LHCN-M2 (cell line): ENCODE measurements around the gene CAB39. TPM values are rescaled to one million over a fixed set of nuclear protein-coding genes. Genes with fewer than 3 reads are reported as not detected.

ENCODE experiments used
- DNase-seq: peaks from one replicate; pipeline ENCODE4 v3.0.0-alpha.2; 2012; ENCODE audit warnings: low read depth
- polyA plus RNA-seq: library from polyadenylated mRNA; unstranded; fragments of >200 nt; gene quantifications from one replicate; pipeline ENCODE4 v1.2.1, GENCODE V29; 2012; ENCODE audit warnings: missing spikeins
- total RNA-seq: library from RNA; depleted of rRNA; stranded (reverse); fragments of >200 nt; gene quantifications from 2 replicates; pipeline ENCODE4 v1.2.3, GENCODE V29; 2014; rRNA removed

CAB39 gene
- 40.1 and 41.0 TPM in 2 replicates for total RNA-seq
- 12.6 TPM for polyA plus RNA-seq

GRCh38 chr2:230712443-230713330 lies at the start of gene CAB39:
Gene CAB39 (plus strand): TSS chr2:230712842. CDS start chr2:230760002, 47,160 bp downstream.
- DNase-seq = peak; percentile 76

DNA sequence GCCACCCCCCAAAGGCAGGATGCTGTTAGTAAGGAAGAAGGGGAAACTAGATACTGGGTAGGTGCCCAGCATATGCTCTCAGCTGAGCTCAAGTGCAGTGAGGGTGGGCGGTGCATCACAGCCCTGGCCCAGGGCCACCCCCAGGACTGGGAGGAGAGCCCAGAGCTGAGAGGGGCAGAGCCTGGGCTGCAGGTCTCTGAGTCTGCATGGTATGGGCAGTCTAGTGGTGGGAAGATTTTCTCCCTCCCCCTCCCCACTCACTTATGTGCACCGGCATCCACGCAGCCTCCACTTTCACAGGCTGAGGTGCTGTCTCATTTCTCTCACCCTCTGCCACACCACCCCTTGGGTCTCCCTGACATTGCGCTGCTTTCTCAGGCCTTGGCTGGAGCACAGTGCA lies 48.5 kb upstream of the CAB39 start:
- DNase-seq = no peak

- DNase-seq = no peak
Observed at GRCh38 chr2:230664844-230665243, 47.8 kb upstream of the CAB39 start.

DNA sequence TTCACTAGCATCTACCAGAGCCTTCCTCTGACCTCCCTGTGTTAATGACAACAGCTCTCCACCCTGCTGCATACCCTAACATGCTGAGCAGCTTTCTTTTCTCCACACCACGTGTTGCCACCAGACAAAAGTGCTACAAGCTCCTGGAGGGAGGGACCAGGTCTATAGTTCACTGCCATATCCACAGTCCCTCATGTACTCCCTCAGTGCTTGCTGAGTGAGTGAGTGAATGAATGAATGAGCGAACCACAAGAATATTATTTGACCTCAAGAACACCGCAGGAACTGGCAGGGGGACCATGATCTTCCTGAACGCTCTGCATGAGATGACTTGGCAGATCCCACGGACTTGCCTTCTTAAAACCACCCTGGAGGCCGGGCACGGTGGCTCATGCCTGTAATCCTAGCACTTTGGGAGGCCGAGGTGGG lies 47.4 kb upstream of the CAB39 start:
- DNase-seq = no peak

DNA sequence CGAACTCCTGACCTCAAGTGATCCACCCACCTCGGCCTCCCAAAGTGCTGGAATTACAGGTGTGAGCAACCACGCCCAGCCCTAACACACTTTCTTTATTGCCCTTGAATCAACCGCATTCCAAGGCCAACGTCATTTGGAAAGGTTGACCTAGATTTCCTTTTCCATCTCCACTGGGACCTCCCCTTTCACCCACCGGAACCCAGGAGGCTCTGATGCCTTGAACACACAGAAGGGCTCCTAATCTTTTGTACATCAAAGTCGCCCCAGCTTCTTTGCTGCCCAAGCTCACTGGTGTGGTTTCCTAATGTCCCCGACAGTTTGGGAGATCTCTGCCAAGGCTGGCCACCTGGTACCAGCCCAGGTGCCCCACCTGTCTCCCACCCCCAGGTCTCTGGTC lies 46.2 kb upstream of the CAB39 start:
- no peak for DNase-seq

- peak; percentile 17 for DNase-seq
Observed at GRCh38 chr2:230666885-230667712, 45.5 kb upstream of the CAB39 start.

DNA sequence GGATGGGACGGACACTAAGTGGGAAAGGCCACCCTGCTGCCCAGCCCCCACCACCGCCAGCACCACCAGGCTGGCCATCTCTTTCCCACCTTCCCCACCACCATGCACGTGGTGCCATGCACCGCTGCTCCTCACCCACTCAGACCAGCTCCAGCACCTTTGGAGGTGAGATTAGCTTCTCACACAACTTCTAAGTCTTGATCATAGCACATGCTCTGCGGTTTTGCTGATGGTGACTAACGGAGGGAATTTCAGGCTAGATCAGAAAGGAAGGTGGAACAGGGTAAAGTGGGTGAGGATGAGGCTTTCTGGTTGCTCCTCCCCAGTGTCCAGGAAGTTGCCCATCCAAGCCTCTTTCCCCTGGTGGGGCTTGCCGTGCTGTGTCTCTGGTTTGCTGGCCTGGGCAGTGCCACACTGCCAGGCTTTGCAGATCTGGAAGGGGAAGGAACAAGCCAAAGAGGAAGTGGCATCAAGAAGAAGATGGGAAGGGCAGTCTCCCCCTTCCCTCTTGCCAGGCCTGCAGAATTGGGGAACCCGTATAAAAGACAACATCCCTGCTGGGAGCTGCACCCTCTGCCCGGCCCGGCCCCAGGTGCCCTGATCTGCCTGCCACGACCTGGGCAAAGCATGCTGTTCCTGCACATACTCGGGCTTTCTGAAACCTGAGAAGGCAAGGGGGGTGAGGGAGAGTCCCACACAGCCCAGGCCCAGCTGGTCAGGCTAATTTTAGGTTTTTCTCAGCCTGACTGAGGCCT lies 44.3 kb upstream of the CAB39 start:
- DNase-seq = peak; percentile 59

- no peak for DNase-seq
Observed at GRCh38 chr2:230668939-230669303, 43.7 kb upstream of the CAB39 start.

GRCh38 chr2:230669386-230669950 lies 43.2 kb upstream of the CAB39 start:
- DNase-seq = no peak

DNA sequence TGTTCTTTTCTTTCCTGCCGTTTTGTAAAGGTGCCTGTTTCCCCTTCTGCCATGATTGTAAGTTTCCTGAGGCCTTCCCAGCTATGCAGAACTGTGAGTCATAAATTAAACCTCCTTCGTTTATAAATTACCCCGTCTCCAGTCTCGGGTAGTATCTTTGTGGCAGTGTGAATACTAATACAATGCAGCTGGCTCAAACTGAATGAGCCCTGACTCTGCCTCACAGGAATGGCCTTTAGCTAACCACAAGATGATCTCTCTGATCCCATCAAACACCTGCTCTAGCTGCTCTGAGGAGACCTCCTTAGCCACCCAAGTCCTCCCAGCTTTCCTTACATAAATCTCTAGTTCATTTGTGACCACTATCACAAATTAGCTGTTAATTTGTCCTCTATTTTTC lies 41.5 kb upstream of the CAB39 start:
- DNase-seq = peak; percentile 86

DNA sequence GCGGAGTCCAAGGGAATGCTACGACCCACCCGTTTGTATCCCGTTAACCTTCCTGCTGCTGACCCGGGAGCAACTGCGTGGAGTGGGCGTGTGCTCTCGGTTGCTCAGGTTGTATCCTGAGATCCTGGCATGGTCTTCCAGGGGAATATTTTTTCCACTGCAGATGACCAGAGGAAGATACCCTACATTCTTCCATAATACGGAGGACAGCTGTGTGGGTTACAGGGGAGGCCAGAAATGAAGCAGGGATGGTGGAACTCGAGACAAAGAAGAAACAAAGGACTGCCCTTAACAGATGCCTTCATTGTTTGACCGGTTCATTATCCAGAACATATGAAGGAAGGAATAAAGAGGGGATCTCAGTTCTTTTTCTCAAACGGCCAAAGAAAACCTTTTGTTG lies 39.8 kb upstream of the CAB39 start:
- no peak for DNase-seq

GRCh38 chr2:230674401-230674800 lies 38.2 kb upstream of the CAB39 start:
- DNase-seq = no peak

GRCh38 chr2:230674966-230675672 lies 37.5 kb upstream of the CAB39 start:
- no peak for DNase-seq

DNA sequence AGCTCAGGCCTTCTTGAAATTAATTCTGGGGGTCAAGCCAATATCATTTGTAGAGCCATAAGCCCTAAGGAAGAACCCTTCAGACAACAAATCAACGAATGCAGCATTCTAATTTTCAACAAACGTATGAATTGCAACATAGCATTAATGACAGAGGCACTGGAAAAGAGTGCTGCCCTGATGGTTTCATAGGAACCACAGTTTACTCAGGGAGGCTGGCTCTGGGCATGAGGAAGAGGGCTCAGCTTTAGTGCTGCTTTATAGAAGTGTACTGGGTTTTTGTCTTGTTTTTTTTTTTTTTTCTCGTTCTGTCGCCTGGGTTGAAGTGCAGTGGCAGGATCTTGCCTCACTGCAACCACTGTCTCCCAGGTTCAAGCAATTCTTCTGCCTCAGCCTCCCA lies 36.1 kb upstream of the CAB39 start:
- no peak for DNase-seq

GRCh38 chr2:230677201-230677946 lies 35.3 kb upstream of the CAB39 start:
- DNase-seq = no peak

GRCh38 chr2:230678018-230678417 lies 34.6 kb upstream of the CAB39 start:
- DNase-seq = no peak

GRCh38 chr2:230678451-230678850 lies 34.2 kb upstream of the CAB39 start:
- DNase-seq = no peak

- no peak for DNase-seq
Observed at GRCh38 chr2:230680463-230681170, 32.0 kb upstream of the CAB39 start.

GRCh38 chr2:230681171-230681545 lies 31.5 kb upstream of the CAB39 start:
- no peak for DNase-seq

DNA sequence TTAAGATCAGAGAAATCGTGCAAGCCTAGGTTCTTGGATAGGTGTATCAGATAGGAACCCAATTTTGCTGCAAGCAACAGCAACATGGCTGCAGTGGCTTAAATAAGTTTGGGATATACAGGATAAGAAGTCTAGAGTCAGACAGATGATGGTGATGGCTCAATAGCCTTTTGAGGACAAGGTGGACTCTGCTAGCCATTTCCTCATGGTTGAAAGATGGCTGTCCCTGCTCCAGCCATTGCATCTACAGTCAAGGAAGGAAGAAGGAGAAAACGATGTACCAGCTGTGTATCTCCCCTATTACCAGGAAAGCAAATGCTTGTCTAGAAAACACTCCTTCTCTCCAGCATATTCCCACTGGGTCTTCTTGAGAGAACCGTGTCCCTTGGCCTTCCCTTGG lies 30.1 kb upstream of the CAB39 start:
- no peak for DNase-seq
